Cerebellar nuclear complex (tissue), 1 donor: ENCODE measurements around the gene LAMA4.
A peak's percentile ranks its signal among the peaks of the same experiment; 100 is the strongest.
"Not testable (repeated sequence)": the region's sequence is repeated elsewhere in the genome, so short reads cannot be mapped to it uniquely, and the experiment has no call there.

ENCODE experiments used
- DNase-seq, 2 experiments: peaks; one replicate each; lab custom pipeline; 2025; lab: John Stamatoyannopoulos, UW

The LAMA4 gene

DNA sequence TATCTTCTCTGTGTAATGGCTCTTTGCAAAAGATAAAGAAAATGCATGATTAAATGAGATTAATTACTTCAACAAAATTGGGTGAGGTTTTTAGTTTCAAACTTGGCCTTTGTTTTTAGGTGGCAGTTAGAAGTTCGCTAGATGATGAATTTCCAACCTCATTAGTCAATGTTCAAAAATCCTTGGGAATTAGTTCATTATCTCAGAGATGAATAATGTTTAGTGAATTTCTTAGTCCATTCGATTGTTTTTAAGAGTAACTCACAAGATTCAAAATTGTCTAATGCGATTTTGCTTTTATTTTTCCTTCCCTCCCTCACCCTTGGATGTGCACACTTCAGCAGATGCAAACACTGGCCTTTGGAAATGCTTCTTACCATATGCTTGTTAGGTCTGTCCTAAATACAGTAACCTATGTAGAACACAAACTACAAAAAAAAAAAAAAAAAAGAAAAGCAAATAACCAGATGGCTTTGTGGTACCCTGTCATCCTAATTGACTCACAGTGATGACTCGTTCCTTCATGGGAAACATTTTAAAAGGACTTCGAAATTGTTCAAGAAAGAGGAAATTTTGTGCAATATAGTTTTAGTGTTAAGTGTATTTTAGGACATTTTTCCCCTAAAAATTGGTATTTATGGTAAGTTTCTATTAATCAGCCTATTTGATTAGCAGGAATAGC, 100.3 kb downstream of the LAMA4 start:
- no peak for DNase-seq

DNA sequence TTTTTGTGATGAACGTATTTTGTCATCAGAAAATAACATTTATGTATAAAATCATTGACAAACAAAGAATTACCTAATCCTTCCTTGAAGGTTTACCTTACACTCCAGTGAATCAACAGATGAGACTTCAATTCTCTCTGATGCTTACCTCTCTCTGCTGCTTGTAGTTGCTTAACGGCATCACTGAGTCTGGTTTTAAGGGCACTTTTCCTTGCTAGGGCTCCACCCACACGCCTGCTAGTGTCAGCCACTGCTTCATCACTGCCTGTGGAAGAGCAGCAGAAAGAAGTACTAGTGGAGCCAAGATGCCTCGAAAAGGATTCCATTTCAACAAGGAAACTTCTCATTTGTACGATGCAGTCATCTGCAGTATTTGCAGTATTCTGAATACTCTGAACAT, 104.0 kb downstream of the LAMA4 start:
- DNase-seq, result no peak

DNA sequence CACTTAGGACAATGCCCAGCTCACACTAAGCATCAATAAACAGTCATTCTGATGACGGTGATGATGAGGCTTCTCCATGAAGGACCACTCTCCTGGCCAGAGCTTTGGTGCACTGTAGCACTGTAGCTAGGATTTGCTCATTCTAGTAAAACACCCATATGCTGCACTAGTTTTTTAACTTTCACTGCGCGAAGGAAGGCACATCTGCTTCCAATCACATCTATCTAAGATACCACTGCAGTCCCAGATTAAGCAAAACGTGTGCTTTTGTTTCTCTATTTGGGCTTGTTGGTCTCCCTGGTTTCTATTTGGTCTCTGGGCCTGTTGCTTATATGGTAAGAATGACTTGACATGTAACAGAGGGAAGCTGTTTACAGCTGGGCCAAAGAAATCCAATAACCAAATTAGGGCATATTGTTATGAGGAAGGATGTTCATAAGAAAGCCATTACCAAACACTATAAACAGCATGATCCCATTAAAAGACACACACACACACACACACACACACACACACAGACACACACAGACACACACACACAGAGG, 104.6 kb downstream of the LAMA4 start:
- DNase-seq, result no peak

DNA sequence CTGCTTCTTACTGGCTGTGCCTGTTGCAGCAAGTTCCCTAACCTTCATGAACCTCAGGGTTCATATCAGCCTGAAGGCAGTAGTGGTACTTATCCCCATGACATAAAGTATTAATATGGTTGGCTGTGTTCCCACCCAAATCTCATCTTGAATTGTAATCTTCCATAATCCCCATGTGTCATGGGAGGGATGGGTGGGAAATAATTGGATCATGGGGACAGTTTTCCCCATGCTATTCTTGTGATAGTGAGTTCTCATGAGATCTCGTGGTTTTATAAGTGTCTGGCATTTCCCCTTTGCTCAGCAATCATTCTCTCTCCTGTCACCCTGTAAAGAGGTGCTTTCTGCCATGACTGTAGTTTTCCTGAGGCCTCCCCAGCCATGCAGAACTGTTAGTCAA, 105.1 kb downstream of the LAMA4 start:
- no peak for DNase-seq

DNA sequence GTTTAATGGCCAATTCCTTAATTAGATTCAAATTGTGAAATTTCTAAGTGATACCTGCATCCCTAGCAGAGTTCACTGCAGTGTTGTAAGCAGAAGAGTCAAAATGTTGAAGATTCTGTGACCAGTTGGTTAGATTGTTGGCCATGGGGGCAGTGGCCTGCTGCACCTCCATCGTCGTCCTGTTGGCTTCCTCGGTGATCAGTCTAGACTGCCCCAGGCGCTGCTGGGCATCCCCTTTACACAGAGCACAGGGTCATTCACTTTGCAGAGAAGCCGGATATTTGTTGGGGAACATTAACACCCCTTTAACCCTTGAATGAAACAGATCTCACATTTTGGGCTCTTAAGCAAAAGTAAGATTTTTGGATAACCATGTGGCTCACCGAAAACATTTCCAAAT, 106.3 kb downstream of the LAMA4 start:
- no peak for DNase-seq

DNA sequence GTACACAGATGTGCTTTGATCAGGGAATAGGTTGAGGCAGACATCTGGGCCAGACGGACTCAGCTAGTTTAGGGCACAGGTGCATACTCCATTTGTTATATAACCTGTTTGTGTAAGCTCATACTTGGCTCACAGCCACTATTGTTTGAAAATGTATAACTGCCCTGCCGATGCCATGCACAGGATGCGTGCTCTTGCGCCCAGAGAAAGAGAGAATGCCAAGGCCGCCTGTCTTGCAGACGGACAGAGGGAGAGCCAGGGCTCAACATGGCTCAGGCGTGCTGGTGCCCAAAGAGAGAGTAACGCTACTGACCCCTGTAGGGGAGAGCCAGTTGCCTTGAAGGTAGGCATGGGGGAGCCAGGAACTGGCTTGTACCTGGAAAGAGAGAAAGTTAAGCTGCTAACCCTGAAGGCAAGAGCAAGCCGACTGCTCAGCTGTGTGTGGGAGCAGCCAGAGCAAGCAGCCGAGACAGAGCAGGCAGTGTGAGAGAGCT, 109.2 kb downstream of the LAMA4 start:
- peak in 1 of 2 experiments; percentile 8 for DNase-seq

DNA sequence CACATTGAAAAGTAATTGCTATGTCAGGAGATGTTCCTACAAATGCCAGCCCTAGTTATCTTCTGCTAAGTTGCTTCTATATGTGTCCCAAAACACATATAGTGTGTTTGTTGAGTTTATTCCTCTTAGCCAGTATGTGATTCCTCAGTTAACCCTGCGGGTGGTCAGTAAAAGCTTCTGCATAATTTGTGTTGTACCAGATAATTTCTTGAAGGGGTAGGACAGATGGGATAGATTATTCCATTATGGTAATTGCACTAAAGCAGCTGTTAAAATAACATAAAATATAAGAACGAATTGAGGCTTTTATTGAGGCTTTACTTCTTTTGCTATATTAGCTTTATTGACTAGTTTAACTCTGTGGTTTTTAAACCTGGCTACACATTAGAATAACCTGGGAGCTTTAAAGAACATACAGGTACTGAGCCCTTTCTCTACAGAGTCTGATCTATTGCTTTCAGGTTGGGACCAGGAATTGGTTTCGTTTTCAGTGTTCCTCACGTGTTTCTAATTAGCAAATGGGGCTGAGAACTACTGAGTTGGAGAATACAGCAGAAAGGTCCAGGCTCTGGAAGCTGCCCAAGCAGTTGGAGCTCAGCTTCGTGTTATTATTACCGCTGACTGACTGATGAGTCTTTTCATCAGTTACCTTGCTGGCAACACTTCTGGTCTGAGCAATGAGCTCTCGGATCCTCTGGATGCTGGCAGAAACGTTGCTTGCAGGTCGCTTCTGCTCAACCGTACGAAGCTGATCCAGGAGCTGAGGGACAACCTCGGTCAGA, 110.0 kb downstream of the LAMA4 start:
- DNase-seq, result peak in 1 of 2 experiments; percentile 14

DNA sequence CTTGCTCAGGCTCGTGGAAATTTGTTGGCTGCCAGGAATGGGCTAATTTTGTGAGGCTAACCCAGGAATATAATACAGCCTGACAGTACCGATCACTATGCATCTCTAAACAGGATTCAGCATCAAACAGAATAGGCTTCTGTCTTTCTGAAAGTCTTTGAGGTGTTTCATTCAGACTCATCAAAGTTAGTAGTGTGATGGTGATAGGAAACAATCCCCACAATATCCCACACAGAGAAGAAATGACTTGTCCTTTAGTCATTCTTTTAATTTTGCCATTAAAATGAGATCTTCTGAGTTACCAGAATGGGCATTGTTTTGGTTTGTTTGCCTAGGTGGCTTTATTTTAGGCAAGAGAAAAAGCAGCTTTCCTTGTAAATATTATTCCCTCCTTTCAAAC, 112.7 kb downstream of the LAMA4 start:
- no peak for DNase-seq

DNA sequence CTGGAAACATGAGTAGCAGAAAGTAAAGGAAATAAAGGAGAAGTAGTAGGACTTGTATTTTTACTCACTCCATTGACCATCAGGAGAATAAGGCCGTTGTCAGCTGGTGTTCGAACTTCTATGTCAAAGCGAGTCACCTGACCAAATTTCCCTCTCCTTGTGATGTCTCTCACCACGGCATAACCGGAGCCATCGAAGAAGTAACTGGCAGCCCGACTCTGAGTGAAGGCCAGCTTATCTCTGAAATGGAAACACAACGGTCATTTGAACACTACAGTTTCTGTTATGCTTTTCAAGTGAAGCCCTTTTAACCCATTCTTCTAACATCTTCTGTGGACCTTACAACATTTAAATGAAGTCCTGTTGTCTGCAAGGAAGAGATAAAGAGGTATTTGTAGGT, 115.3 kb downstream of the LAMA4 start:
- no peak for DNase-seq

DNA sequence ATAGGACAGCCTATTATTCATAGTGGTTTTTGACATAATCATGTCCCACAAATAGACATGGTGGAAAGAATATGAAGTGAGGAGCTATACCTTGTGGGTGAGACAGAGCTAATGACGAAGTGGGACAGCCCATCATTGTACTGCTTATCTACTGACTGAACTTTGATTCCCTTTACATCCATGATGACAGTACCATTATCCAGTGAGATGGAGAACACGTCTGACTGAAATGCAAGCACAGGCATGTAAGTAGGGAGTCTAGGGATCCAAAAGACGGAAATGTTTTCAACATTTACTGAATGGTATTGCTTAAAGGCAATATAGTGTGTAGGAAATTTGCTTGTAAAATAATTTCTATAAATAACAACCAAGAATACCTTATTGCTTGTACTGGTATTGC, 123.5 kb downstream of the LAMA4 start:
- DNase-seq, result no peak

DNA sequence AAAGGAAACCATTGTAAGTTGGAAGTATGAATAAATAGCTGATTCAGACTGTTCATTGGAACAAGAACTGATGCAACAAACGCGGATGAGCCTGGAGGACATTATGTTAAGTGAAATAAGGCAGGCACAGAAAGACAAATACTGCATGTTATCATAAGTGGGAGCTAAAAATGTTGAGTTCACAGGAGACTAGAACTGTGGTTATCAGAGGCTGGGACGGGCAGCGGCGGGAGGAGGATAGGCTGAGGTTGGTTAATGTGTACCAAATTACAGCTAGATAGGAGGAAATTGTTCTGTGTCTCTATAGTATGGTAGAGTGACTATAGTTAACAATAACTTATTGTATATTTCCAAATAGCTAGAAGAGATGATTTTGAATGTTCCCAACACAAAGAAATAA, 126.2 kb downstream of the LAMA4 start:
- no peak for DNase-seq

DNA sequence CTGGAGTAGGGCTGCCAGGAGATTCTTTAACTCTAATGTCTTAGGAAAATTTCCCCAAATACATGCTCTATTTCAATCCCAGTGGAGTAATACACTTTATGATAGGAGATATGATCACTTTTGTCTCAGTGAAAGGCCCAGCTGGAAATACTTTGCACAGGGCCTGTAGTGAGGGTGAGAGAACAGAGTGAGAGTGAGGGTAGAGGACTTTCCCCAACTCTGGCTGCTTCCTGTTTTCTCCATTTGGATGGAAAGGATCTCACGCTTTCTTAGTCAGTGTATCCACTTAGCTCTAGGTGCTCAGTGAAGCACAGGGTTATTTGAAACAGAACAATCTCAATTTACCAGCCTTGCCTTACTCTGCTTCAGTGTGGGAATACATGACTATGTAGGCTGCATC, 130.4 kb downstream of the LAMA4 start:
- DNase-seq, result no peak

DNA sequence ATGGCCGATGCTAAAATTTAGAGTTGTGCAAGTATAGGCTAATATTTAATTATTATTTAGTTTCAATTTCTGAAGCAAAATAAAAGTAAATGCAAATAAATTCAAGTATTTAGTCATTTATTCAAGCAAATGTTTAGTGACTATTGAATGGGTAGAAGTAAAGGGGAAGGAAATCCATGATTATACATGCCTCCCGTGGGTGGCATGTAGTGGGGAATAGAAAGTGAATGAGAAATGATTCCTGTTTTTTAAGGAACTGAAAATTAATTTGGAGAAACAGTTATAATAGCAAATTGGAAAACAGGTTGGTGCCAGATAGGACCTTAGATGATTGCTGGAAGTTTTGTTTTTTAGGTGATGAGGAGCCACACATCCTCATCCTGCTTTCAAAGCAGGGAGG, 131.6 kb downstream of the LAMA4 start:
- DNase-seq, result no peak

DNA sequence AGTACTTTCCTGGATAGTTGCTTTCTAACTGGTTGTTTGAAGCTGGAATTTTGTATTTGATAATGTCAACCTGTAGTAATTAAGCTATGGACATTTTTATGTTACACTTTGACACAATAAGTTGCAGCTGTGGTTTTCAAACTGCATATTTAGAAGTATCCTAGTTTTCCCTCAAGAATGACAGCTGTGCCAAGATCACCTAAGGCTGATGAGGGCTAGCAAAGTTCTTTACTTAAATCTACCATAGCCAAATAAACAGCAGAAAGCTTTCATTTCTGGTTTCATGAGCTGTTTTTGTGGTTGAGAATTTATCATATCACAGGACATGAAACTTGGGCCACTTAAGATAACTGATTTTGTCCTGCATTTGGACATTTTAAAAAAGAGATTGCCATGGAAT, 136.3 kb downstream of the LAMA4 start:
- no peak for DNase-seq

DNA sequence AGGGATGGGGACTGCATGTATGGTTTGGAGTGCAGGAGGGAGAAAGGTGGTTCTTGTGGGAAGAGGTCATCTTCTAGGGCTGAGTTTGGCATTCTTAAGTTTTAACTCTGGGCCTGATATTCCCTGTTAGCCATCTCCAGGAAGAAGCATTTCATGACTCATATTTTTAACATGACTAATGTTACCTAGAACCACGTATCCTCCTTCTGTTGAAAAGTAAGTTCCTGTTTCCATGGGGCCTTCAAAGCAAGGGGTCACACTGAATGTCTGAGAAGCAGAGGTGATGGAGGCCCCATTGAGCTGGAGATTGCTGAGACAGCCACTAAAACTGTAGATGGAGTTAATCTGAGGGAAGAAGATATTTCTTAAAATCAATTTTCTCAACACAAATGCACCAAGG, 136.8 kb downstream of the LAMA4 start:
- no peak for DNase-seq

DNA sequence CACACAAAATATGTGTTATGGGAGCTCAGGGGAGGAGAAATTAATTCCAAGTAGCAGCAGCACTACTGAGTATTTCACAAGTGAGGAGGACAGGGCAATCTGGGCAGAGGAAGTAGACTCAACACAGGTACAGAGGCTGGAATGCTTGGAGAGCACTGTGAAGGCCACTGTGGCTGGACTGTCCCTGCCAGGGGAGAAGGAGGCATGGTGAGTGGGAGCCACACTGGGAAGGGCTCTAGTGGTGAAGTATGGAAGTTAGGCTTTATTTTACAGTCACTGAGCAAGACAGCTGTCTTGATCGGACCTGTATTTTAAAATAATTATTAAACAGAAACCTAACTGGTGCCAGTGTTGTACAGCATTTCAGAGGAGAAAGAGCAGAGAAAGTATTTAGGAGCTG, 138.1 kb downstream of the LAMA4 start:
- DNase-seq, result no peak

DNA sequence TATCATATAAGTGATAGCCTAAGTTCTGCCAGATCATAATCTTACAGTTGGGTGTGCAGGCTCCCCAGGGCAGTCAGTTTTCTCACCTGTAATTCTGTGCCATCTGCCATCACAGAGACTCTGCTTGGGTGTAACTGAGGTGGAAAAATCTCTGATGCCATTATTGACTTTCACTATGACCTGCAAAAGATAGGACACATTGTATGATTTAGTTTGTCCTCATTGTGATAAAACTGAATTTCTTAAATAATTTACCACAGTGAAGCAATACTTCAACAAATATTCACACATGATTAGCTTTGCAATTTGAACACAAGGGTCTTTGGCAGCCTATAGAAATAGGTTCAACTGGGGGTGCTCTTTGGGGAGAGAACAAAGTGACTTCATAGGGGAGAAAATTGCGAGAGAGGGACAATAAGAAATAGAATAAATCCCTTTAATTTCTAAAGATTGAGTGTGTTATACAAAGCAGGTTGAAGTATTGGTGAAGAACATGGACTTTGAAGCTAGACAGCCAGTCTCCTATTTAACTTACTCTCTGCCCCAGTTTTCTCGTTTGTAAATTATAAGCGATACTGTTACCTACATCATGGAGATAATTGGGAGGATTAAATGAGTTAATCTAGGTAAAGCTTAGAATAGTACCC, 139.7 kb downstream of the LAMA4 start:
- no peak for DNase-seq

DNA sequence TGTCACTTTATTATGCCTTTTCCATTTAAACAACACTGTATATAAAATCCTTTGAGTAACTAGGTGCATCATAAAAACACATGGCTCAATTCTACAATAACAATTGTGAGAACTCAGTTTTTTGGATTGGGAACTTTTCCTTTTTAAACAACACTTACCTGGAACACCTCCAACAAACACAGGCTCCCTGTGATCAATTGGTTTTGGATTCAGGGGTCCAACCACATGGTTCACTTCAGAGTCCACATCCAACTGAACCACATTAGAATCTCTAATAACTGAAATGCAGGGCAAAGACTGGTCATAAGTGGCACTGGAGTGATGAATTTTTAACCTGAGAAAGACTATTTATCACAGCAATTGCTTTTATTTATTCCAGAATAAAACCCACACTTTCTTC, 140.4 kb downstream of the LAMA4 start:
- no peak for DNase-seq

DNA sequence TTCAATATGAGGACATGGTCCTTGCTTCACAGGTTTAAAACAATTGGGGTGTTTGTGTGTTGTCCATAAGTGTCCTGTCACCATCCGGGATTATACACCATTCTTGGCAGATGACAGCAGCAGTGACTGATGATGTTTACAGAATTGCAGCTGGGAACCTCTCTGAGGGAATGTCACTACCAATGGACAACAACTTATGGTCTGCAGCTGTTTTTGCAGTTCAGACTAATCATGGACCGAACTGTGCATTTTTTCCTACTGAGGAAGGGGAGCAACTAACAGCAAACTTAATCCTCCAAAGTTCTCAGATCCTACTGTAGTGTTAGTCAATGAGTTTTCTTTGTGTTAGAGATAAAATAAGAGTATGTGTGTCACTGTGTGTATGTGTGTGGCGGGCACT, 140.9 kb downstream of the LAMA4 start:
- DNase-seq, result no peak

DNA sequence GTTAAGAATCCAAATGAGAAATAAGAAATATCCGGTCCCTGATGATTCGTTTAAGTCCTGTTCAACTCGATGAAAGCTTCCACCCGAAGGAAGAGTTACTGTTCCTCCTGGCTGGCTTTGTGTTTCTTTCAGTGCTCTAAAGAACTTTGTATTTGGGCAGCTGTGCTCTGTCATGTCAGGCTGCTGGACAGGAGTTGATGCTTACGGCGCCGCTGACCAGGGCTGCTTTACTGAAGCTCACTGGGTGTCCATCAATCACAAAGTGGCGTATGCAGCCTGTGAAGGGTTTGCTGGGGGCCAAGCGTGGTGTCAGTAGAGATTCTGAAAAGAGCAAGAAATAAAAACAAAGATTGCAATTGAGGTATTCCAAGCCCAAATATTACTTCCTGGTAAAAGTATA, 145.1 kb downstream of the LAMA4 start:
- no peak for DNase-seq

DNA sequence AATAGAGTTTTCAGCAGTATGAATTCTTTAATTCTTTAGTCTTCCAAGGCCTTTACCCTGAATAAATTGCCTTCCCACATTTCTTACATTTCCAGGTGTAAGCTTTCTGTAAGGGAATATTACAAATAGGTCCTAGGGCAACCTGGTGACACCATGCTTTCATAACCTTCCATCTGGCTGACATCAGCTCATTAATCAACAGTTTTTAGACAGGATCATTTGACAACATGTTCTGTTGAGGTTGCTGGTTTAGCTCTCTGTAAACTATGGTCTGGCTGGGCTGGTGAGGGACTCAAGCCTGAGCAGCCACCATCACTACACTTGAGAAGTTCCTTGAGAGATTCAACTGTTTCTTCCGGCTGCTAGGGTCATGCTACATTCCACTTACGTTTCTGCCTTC, 147.8 kb downstream of the LAMA4 start:
- DNase-seq, result no peak

DNA sequence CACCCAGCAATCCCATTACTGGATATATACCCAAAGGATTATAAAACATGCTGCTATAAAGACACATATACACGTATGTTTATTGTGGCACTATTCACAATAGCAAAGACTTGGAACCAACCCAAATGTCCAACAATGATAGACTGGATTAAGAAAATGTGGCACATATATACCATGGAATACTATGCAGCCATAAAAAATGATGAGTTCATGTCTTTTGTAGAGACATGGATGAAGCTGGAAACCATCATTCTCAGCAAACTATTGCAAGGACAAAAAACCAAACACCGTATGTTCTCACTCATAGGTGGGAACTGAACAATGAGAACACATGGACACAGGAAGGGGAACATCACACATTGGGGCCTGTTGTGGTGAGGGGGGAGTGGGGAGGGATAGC, 148.3 kb downstream of the LAMA4 start:
- not testable (repeated sequence) for DNase-seq

DNA sequence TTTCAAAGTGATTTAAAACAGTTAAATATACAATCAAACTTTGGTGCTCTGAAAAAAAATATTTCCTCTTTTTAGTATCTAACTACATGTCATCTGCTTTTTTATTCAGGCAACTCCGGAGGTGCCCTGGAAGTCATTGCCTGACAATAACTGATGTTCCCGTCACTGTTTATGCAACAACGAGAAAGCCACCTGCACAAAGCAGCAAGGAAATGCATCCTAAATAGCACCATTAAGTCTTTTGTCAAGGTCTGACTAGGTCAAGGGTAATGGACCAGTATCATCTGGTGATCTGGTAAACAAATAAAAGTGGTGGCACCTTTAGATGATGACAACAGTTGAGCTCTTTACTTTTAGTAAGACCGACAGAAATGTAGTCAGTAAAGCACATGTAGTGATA, 153.8 kb downstream of the LAMA4 start:
- DNase-seq, result no peak
